Hematopoietic multipotent progenitor cell treated with erythropoietin and hydrocortisone succinate and interleukin-3 and kit ligand, for 15 days (in vitro differentiated cells): ENCODE measurements around the gene FAM50A.
A peak's percentile ranks its signal among the peaks of the same experiment; 100 is the strongest.

ENCODE experiments used
- DNase-seq: peaks from one replicate; pipeline ENCODE4 v3.0.0-alpha.2; 2015; ENCODE audit warnings: low spot score

FAM50A gene

GRCh38 chrX:154466036-154466435, 22.1 kb downstream of the FAM50A start:
- no peak for DNase-seq

- no peak for DNase-seq
Measured at GRCh38 chrX:154466907-154467306, 23.0 kb downstream of the FAM50A start.

- DNase-seq, result no peak
Measured at GRCh38 chrX:154467556-154467955, 23.6 kb downstream of the FAM50A start.

GRCh38 chrX:154468217-154468616, 24.3 kb downstream of the FAM50A start:
- no peak for DNase-seq

GRCh38 chrX:154469114-154469513, 25.2 kb downstream of the FAM50A start:
- no peak for DNase-seq

- DNase-seq, result no peak
Measured at GRCh38 chrX:154469880-154470279, 25.9 kb downstream of the FAM50A start.

GRCh38 chrX:154470434-154470833, 26.5 kb downstream of the FAM50A start:
- no peak for DNase-seq

GRCh38 chrX:154470914-154471568, 27.1 kb downstream of the FAM50A start:
- DNase-seq, result no peak

- no peak for DNase-seq
Measured at GRCh38 chrX:154471839-154472684, 28.1 kb downstream of the FAM50A start.

GRCh38 chrX:154472685-154473632, 29.0 kb downstream of the FAM50A start:
- peak; percentile 70 for DNase-seq

- DNase-seq, result no peak
Measured at GRCh38 chrX:154473683-154474082, 29.7 kb downstream of the FAM50A start.

- DNase-seq, result no peak
Measured at GRCh38 chrX:154476821-154477220, 32.9 kb downstream of the FAM50A start.

- no peak for DNase-seq
Measured at GRCh38 chrX:154477891-154478477, 34.0 kb downstream of the FAM50A start.

GRCh38 chrX:154478728-154479622, 35.0 kb downstream of the FAM50A start, which contains the start of gene LAGE3:
TSS of gene LAGE3 (minus strand) at chrX:154479281. CDS start at chrX:154478915, 366 bp downstream.
- DNase-seq, result peak; percentile 92

- DNase-seq, result no peak
Measured at GRCh38 chrX:154481195-154481594, 37.3 kb downstream of the FAM50A start.

GRCh38 chrX:154481911-154482601, 38.1 kb downstream of the FAM50A start:
- DNase-seq, result no peak

GRCh38 chrX:154482786-154483185, 38.8 kb downstream of the FAM50A start:
- no peak for DNase-seq

GRCh38 chrX:154483325-154483724, 39.4 kb downstream of the FAM50A start:
- DNase-seq, result no peak

GRCh38 chrX:154484255-154485149, 40.6 kb downstream of the FAM50A start:
- peak; percentile 84 for DNase-seq
